ENCODE measurements around the gene HRH3.

- TF ChIP-seq POLR2AphosphoS5 (IDR thresholded peaks at IDR 0.05) (no peak), EP300 (IDR thresholded peaks at IDR 0.05) (no peak), POLR2A (IDR thresholded peaks at IDR 0.05) (no peak)
- TF ChIP-seq, protein P1, sequence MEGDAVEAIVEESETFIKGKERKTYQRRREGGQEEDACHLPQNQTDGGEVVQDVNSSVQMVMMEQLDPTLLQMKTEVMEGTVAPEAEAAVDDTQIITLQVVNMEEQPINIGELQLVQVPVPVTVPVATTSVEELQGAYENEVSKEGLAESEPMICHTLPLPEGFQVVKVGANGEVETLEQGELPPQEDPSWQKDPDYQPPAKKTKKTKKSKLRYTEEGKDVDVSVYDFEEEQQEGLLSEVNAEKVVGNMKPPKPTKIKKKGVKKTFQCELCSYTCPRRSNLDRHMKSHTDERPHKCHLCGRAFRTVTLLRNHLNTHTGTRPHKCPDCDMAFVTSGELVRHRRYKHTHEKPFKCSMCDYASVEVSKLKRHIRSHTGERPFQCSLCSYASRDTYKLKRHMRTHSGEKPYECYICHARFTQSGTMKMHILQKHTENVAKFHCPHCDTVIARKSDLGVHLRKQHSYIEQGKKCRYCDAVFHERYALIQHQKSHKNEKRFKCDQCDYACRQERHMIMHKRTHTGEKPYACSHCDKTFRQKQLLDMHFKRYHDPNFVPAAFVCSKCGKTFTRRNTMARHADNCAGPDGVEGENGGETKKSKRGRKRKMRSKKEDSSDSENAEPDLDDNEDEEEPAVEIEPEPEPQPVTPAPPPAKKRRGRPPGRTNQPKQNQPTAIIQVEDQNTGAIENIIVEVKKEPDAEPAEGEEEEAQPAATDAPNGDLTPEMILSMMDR (IDR thresholded peaks at IDR 0.05): no peak
Measured at GRCh38 chr20:62202676-62203377, 17.3 kb downstream of the HRH3 start.

Measured in suprapubic skin (tissue), 4 donors.